Prostate gland (tissue), 2 donors: ENCODE measurements around the gene ZNRF2.

Experiments
- CTCF ChIP-seq, 4 experiments: fragments of 200-600 bp in 2 of 4; fragments of 450-650 bp in 2 of 4; sonication (generic) in 2 of 4; IDR thresholded peaks; 1 replicate in 3 of 4; 2 replicates in 1 of 4; pipeline ENCODE4 v1.5.1; 2016 to 2019; ENCODE audit warnings: antibody characterized with exemption in 4 of 4, mild to moderate bottlenecking in 2 of 4, moderate library complexity in 2 of 4
- POLR2A ChIP-seq: fragments of 450-650 bp; IDR thresholded peaks from one replicate; pipeline ENCODE4 v1.6.1; 2016; ENCODE audit warnings: antibody characterized with exemption, mild to moderate bottlenecking
- POLR2AphosphoS5 ChIP-seq: sonication (generic); formaldehyde crosslinking; IDR thresholded peaks from one replicate; pipeline ENCODE4 v1.6.1; 2017; ENCODE audit warnings: antibody characterized with exemption

- TF ChIP-seq CTCF (IDR thresholded peaks at IDR 0.05) = no peak
- no peak for TF ChIP-seq POLR2A
- TF ChIP-seq POLR2AphosphoS5 = no peak
Observed at GRCh38 chr7:30359957-30360356, 75.6 kb downstream of the ZNRF2 start.
